Psoas muscle (tissue), 8 donors: ENCODE results near the gene TFB1M. TPM values are rescaled to one million over a fixed set of nuclear protein-coding genes. Genes with fewer than 3 reads are reported as not detected.
"Not testable (repeated sequence)": the region's sequence is repeated elsewhere in the genome, so short reads cannot be mapped to it uniquely, and the experiment has no call there.

ENCODE experiments used
- ATAC-seq, 4 donors: fragments of 200-7000 bp; cut with Tn5 transposase; one replicate each; pipeline ENCODE4 v1.9.1; 2020; ENCODE audit warnings: moderate library complexity in 3 of 4, mild to moderate bottlenecking in 2 of 4
- DNase-seq, 2 donors: peaks; one replicate each; pipeline ENCODE4 v3.0.0-alpha.2; 2020
- H3K27ac ChIP-seq: fragments of 200-600 bp; one replicate; pipeline ENCODE4 v1.8.0; 2022
- H3K27me3 ChIP-seq, 3 donors: fragments of 200-600 bp in 1 of 3; one replicate each; pipeline versions ENCODE4 v1.6.1 to v1.8.0; 2013 to 2022; ENCODE audit warnings: low read length in 2 of 3, mild to moderate bottlenecking in 2 of 3, moderate library complexity in 1 of 3; ENCODE audit not compliant: insufficient read depth in 3 of 3
- H3K36me3 ChIP-seq, 2 donors: fragments of 200-600 bp in 1 of 2; one replicate each; pipeline versions ENCODE4 v1.6.1 to v1.8.0; 2013 to 2022; ENCODE audit warnings: low read depth in 1 of 2, mild to moderate bottlenecking in 1 of 2, moderate library complexity in 1 of 2; ENCODE audit not compliant: insufficient read depth in 1 of 2
- H3K4me1 ChIP-seq: fragments of 200-600 bp; one replicate; pipeline ENCODE4 v1.8.0; 2022
- H3K4me3 ChIP-seq: fragments of 200-600 bp; one replicate; pipeline ENCODE4 v1.8.0; 2022; ENCODE audit warnings: mild to moderate bottlenecking
- H3K9me3 ChIP-seq: fragments of 200-600 bp; one replicate; pipeline ENCODE4 v1.8.0; 2022
- WGBS, 3 donors: extraction: QIAGEN DNeasy Blood & Tissue Kit; methylation state at CpG; one replicate each; pipeline versions ENCODE4 v1.1.6 to v1.1.7; 2013; 5-methylcytosine and 5-hydroxymethylcytosine counted together
- intact Hi-C, 2 donors: fragments of 100-400 bp; cut with DNase I; formaldehyde crosslinking; loops; one replicate each; pipeline versions ENCODE4 v1.11.0 to v1.14.2; 2022
- polyA plus RNA-seq, 3 donors: library from polyadenylated mRNA; stranded (reverse); fragments of 200-250 nt; gene quantifications; one replicate each; pipeline ENCODE4 v1.2.3, GENCODE V29; 2013
- total RNA-seq, 4 donors: library from RNA; stranded (reverse); fragmentation: NEBNext Ultra II Directional in 2 of 4; extraction: Animal tissue kit (Norgen Biotek cat#: 25700) in 2 of 4; gene quantifications; one replicate each; pipeline versions ENCODE4 v1.2.1 to v1.2.4, GENCODE V29; 2021 to 2023
- TF ChIP-seq, protein P1 (sequence below): fragments of 200-600 bp; IDR thresholded peaks from one replicate; pipeline ENCODE4 v1.8.0; 2022; ENCODE audit warnings: antibody characterized with exemption
- donor health status: healthy with polysubstance abuse.
- donor health status: DM: no; HTN: no; CAD: no; lungs with moderate emphysema.
- donor health status: Bipolar disorder and iron deficiency.
- donor health status: healthy.
- donor health status: DM: yes; HTN: yes; CAD: no.
- donor health status: DM: no; HTN: no; CAD: no.
- donor health status: DM: no; HTN: no; CAD: no.
- donor health status: DM: yes; HTN: yes; CAD: no.

Gene TFB1M
- total and polyA plus RNA-seq, 7 donors = 7.2 to 25.9 (median 17.8) TPM

DNA sequence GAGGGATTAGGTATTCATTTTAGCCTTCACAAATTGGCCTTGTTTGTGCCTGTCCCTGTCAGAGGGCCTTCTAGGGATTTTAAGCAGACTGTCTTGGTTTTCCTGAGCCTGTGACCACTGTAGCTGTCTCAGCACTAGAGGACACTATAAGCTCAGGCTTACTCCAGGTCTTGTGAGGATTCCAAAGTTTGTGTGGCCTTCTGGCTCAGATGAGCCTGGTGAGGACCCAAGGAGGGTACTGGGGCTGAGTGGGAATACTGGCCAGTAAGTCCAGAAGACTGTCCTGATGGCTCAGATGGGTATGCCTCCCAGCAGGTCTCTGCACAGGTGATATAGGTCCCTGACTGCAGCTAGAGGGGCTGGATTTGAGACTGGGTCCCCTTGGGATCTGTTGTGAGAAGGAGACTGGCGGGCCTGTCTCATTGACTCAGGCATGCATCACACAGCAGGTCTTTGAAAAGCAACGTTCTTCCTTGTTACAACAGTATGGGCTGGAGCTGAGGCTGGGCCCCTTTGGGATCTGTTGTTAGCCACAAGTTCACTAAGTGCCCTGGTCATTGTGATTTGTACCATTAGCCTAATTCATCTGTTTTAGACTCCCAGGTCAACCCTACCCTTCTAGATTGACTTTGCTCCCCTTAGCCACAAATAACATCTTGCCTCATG is 26.3 kb upstream of the TFB1M start:
- Histone ChIP-seq H3K4me1 (no peaks in the 10 kb centered on the region), H3K27ac (no peak overlapping the region), H3K9me3 (peaks cover 15% of the 10 kb centered on the region), H3K36me3 (no peaks in the 10 kb centered on the region), H3K4me3 (no peak overlapping the region), H3K27me3 (no peaks in the 10 kb centered on the region)
- no peak for ATAC-seq
- TF ChIP-seq, protein P1, sequence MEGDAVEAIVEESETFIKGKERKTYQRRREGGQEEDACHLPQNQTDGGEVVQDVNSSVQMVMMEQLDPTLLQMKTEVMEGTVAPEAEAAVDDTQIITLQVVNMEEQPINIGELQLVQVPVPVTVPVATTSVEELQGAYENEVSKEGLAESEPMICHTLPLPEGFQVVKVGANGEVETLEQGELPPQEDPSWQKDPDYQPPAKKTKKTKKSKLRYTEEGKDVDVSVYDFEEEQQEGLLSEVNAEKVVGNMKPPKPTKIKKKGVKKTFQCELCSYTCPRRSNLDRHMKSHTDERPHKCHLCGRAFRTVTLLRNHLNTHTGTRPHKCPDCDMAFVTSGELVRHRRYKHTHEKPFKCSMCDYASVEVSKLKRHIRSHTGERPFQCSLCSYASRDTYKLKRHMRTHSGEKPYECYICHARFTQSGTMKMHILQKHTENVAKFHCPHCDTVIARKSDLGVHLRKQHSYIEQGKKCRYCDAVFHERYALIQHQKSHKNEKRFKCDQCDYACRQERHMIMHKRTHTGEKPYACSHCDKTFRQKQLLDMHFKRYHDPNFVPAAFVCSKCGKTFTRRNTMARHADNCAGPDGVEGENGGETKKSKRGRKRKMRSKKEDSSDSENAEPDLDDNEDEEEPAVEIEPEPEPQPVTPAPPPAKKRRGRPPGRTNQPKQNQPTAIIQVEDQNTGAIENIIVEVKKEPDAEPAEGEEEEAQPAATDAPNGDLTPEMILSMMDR = no peak
- WGBS, 3 donors = 70 to 88% (median 75%) methylated on average over 2 of the region's 2 CpGs
- intact Hi-C loops = no loop called here
- no peak for DNase-seq

GRCh38 chr6:155339929-155340328 is 25.6 kb upstream of the TFB1M start:
- H3K27me3 ChIP-seq, H3K36me3 ChIP-seq, H3K27ac ChIP-seq, DNase-seq, H3K4me1 ChIP-seq, ATAC-seq, H3K4me3 ChIP-seq, intact Hi-C loops: not testable (repeated sequence)
- peaks cover 13% of the 10 kb centered on the region for H3K9me3 ChIP-seq
- 81 to 96% (median 95%) methylated on average over 4 of the region's 4 CpGs for WGBS, 3 donors

DNA sequence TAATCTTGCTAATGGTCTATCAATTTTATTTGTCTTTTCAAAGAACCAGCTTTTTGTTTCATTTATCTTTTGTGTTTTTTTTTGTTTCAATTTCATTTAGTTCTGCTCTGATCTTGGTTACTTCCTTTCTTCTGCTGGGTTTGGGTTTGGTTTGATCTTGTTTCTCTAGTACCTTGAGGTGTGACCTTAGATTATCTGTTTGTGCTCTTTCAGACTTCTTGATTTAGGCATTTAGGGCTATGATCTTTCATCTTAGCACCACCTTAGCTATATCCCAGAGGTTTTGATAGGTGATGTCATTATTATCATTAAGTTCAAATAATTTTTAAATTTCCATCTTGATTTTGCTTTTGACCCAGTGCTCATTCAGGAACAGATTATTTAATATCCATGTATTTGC is 24.0 kb upstream of the TFB1M start:
- Histone ChIP-seq H3K9me3 (peaks cover 13% of the 10 kb centered on the region), H3K4me1 (peaks cover 11% of the 10 kb centered on the region)
- H3K27me3 ChIP-seq, DNase-seq, ATAC-seq, H3K4me3 ChIP-seq, intact Hi-C loops, H3K27ac ChIP-seq, H3K36me3 ChIP-seq: not testable (repeated sequence)

DNA sequence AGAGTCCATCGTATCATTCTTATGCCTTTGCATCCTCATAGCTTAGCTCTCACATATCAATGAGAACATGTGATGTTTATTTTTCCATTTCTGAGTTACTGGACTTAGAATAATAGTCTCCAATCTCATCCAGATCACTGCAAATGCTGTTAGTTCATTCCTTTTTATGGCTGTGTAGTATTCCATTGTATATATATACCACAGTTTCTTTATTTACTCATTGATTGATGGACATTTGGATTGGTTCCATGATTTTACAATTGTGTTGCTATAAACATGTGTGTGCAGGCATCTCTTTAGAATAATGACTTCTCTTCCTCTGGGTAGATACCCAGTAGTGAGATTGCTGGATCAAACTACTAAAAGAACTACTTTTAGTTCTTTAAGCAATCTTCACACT is 21.0 kb upstream of the TFB1M start:
- H3K27me3 ChIP-seq = no peaks in the 10 kb centered on the region
- peaks cover 13% of the 10 kb centered on the region for H3K9me3 ChIP-seq
- TF ChIP-seq, protein P1 = no peak
- WGBS, 3 donors = 90 to 97% (median 93%) methylated on average over 1 of the region's 1 CpG
- ATAC-seq (no peak), DNase-seq (no peak)
- intact Hi-C loops = no loop called here
- H3K4me1 ChIP-seq = peaks cover 12% of the 10 kb centered on the region
- no peaks in the 10 kb centered on the region for H3K36me3 ChIP-seq
- no peak overlapping the region for H3K27ac ChIP-seq
- no peak overlapping the region for H3K4me3 ChIP-seq

- intact Hi-C loops, H3K4me3 ChIP-seq, DNase-seq, H3K27me3 ChIP-seq, H3K9me3 ChIP-seq, H3K27ac ChIP-seq, H3K36me3 ChIP-seq: not testable (repeated sequence)
- H3K4me1 ChIP-seq = peaks cover 12% of the 10 kb centered on the region
- ATAC-seq = peak in 3 of 4 donors; percentile 58 to 86 (median 76)
- WGBS, 3 donors = 47 to 81% (median 47%) methylated on average over 7 of the region's 7 CpGs
Observed at GRCh38 chr6:155334073-155334472, 19.8 kb upstream of the TFB1M start.

DNA sequence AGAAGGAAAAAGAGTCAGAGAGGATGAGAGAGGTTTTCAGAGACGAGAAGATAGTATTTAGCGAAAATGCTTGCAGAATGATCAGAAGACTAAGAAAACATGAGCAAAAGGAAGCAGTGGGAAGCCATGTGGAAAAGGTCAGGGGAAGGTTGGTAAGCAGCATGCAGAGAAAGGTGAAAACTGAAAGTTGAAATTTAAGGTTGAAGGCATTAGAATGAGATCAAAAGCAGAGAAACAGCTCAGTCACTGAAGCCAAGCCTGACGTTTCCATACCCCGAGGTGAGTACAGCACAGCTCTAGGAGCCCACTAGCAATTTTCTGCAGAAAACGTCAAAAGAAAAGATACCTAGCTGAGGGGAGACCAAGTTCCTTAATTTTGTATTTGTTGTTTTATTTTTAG is 19.1 kb upstream of the TFB1M start:
- TF ChIP-seq, protein P1 = no peak
- ATAC-seq (no peak), DNase-seq (no peak)
- intact Hi-C loops = no loop called here
- Histone ChIP-seq H3K27ac (no peak overlapping the region), H3K36me3 (no peaks in the 10 kb centered on the region), H3K9me3 (peaks cover 8% of the 10 kb centered on the region), H3K4me3 (no peak overlapping the region), H3K4me1 (peaks cover 12% of the 10 kb centered on the region), H3K27me3 (no peaks in the 10 kb centered on the region)
- 58 to 66% (median 63%) methylated on average over 5 of the region's 5 CpGs for WGBS, 3 donors
